ENCODE results near the gene GTF2F1.

GTF2F1 gene

GRCh38 chr19:6393074-6393982 lies at the start of gene GTF2F1:
Gene GTF2F1, minus strand, starts transcription at chr19:6393164. Its CDS starts 169 bp downstream, at chr19:6392995.
- peak; percentile 96 for FAIRE-seq

GRCh38 chr19:6442087-6442688 lies 49.2 kb upstream of the GTF2F1 start:
- FAIRE-seq: no peak

- FAIRE-seq: no peak
Observed at GRCh38 chr19:6440905-6441304, 47.9 kb upstream of the GTF2F1 start.

- FAIRE-seq: no peak
Observed at GRCh38 chr19:6439743-6440142, 46.8 kb upstream of the GTF2F1 start.

- no peak for FAIRE-seq
Observed at GRCh38 chr19:6433663-6434062, 40.7 kb upstream of the GTF2F1 start, which contains the start of gene SLC25A41. Gene SLC25A41, minus strand, starts transcription at chr19:6433763. Its CDS starts 70 bp downstream, at chr19:6433693.

- FAIRE-seq: no peak
Observed at GRCh38 chr19:6433165-6433564, 40.2 kb upstream of the GTF2F1 start.

GRCh38 chr19:6431891-6432290 lies 38.9 kb upstream of the GTF2F1 start:
- no peak for FAIRE-seq

- no peak for FAIRE-seq
Observed at GRCh38 chr19:6429419-6430221, 36.7 kb upstream of the GTF2F1 start.

- peak; percentile 56 for FAIRE-seq
Observed at GRCh38 chr19:6428692-6429418, 35.9 kb upstream of the GTF2F1 start.

GRCh38 chr19:6427131-6427530 lies 34.2 kb upstream of the GTF2F1 start:
- no peak for FAIRE-seq

- no peak for FAIRE-seq
Observed at GRCh38 chr19:6425732-6426620, 33.0 kb upstream of the GTF2F1 start.

GRCh38 chr19:6424939-6425731 lies 32.2 kb upstream of the GTF2F1 start:
- peak; percentile 100 for FAIRE-seq

- FAIRE-seq: no peak
Observed at GRCh38 chr19:6424195-6424938, 31.4 kb upstream of the GTF2F1 start, which contains the start of gene KHSRP. Gene KHSRP, minus strand, starts transcription at chr19:6424811. Its CDS starts 110 bp downstream, at chr19:6424701.

GRCh38 chr19:6423499-6424194 lies 30.7 kb upstream of the GTF2F1 start:
- FAIRE-seq: peak; percentile 65

GRCh38 chr19:6421075-6422014 lies 28.4 kb upstream of the GTF2F1 start:
- no peak for FAIRE-seq

GRCh38 chr19:6418562-6418932 lies 25.6 kb upstream of the GTF2F1 start:
- FAIRE-seq: no peak

- no peak for FAIRE-seq
Observed at GRCh38 chr19:6417713-6418561, 25.0 kb upstream of the GTF2F1 start.

Data from G401.6 (cell line).